Testis (tissue), 3 donors: Measurements from ENCODE around the gene ZFYVE1. TPM values are rescaled to one million over a fixed set of nuclear protein-coding genes. Genes with fewer than 3 reads are reported as not detected.
"Not testable (repeated sequence)": the region's sequence is repeated elsewhere in the genome, so short reads cannot be mapped to it uniquely, and the experiment has no call there.

Source experiments
- DNase-seq: peaks from one replicate; pipeline ENCODE4 v3.0.0-alpha.2; 2019
- H3K27ac ChIP-seq, 2 donors: fragments of 200-600 bp; sonication (generic); one replicate each; pipeline ENCODE4 v1.5.1; 2019
- H3K27me3 ChIP-seq: fragments of 200-600 bp; sonication (generic); one replicate; pipeline ENCODE4 v1.5.1; 2019
- H3K36me3 ChIP-seq: fragments of 200-600 bp; sonication (generic); one replicate; pipeline ENCODE4 v1.5.1; 2017; ENCODE audit warnings: low read depth; ENCODE audit errors: missing control alignments
- H3K4me1 ChIP-seq: fragments of 200-600 bp; sonication (generic); one replicate; pipeline ENCODE4 v1.5.1; 2019
- H3K4me3 ChIP-seq, 2 donors: fragments of 200-600 bp; sonication (generic); one replicate each; pipeline ENCODE4 v1.5.1; 2017 to 2019
- H3K9me3 ChIP-seq: fragments of 200-600 bp; sonication (generic); one replicate; pipeline ENCODE4 v1.5.1; 2017
- POLR2A ChIP-seq: fragments of 450-650 bp; IDR thresholded peaks from one replicate; pipeline ENCODE4 v1.6.1; 2017; ENCODE audit warnings: antibody characterized with exemption, mild to moderate bottlenecking, moderate library complexity
- WGBS, 2 donors: methylation state at CpG; one replicate each; pipeline ENCODE4 v1.1.5; 2018; 5-methylcytosine and 5-hydroxymethylcytosine counted together
- intact Hi-C: fragments of 100-400 bp; cut with DNase I; formaldehyde crosslinking; loops from one replicate; pipeline ENCODE4 v1.15.1; 2023; ENCODE audit warnings: low total_unique reads
- polyA plus RNA-seq: library from polyadenylated mRNA; stranded (reverse); fragments of 350-450 nt; fragmentation: Illumina TruSeq; extraction: RNeasy Lipid Tissue Mini Kit (QIAGEN cat#74804); gene quantifications from one replicate; pipeline ENCODE4 v1.2.3, GENCODE V29; 2014; ENCODE audit warnings: low read depth, low replicate concordance; ENCODE audit not compliant: insufficient read depth
- total RNA-seq, 2 donors: library from RNA; depleted of rRNA; stranded (reverse); fragments of >200 nt; gene quantifications; one replicate each; pipeline ENCODE4 v1.2.3, GENCODE V29; 2016
- TF ChIP-seq, protein P1 (sequence below), 3 experiments: fragments of 450-650 bp in 2 of 3; fragments of 200-600 bp in 1 of 3; sonication (generic) in 1 of 3; IDR thresholded peaks; one replicate each; pipeline ENCODE4 v1.5.1; 2016 to 2019; ENCODE audit warnings: antibody characterized with exemption in 3 of 3, mild to moderate bottlenecking in 2 of 3, moderate library complexity in 1 of 3

Gene ZFYVE1
- total and polyA plus RNA-seq, 3 donors from 2014 or later: 29.0 to 39.6 (median 30.6) TPM

DNA sequence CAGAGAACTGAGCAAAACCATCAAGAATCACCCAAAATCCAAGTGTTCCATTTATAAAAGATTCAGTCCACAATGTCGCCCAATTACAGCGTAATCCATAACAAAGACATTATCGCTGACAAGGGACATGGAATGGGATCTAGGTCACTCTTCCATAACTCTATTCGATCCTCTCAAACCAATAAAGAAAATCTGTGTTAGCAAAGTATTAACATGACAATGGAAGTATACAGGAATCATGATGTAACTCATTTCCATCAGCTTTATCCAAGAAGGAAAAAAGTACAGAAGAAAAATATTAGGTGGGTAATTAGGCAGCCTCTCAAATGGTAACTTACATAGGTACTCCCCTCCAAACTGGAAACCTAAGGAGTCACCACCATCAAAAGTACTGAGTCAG lies 4.9 kb downstream of the ZFYVE1 start:
- H3K4me1 ChIP-seq: peaks cover 11% of the 10 kb centered on the region
- 90 to 97% methylated on average over 4 of the region's 4 CpGs for WGBS, 2 donors

DNA sequence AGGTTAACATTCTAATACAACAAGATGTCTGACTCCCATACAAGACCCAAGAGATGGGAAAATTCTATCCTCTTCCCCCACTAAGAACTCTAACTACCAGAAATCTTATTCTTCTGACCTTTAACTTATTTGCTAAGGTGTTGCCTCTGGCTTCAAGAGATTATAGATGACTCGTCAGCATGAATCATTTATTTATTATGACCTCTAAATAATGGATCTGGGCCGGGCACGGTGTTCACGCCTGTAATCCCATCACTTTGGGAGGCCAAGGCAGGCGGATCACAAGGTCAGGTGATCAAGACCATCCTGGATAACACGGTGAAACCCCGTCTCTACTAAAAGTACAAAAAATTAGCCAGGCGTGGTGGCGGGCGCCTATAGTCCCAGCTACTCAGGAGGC lies 10.9 kb downstream of the ZFYVE1 start:
- H3K4me3 ChIP-seq, H3K27me3 ChIP-seq, H3K36me3 ChIP-seq, H3K9me3 ChIP-seq, DNase-seq, intact Hi-C loops, H3K27ac ChIP-seq, H3K4me1 ChIP-seq: not testable (repeated sequence)
- WGBS, 2 donors: 91 to 94% methylated on average over 10 of the region's 10 CpGs

More for the DNA sequence above, 4.9 kb downstream of the ZFYVE1 start:
- no peak for DNase-seq
- TF ChIP-seq POLR2A: no peak
- TF ChIP-seq, protein P1, sequence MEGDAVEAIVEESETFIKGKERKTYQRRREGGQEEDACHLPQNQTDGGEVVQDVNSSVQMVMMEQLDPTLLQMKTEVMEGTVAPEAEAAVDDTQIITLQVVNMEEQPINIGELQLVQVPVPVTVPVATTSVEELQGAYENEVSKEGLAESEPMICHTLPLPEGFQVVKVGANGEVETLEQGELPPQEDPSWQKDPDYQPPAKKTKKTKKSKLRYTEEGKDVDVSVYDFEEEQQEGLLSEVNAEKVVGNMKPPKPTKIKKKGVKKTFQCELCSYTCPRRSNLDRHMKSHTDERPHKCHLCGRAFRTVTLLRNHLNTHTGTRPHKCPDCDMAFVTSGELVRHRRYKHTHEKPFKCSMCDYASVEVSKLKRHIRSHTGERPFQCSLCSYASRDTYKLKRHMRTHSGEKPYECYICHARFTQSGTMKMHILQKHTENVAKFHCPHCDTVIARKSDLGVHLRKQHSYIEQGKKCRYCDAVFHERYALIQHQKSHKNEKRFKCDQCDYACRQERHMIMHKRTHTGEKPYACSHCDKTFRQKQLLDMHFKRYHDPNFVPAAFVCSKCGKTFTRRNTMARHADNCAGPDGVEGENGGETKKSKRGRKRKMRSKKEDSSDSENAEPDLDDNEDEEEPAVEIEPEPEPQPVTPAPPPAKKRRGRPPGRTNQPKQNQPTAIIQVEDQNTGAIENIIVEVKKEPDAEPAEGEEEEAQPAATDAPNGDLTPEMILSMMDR (IDR thresholded peaks at IDR 0.05): no peak
- Histone ChIP-seq H3K36me3 (no peaks in the 10 kb centered on the region), H3K27ac (no peak overlapping the region), H3K27me3 (no peaks in the 10 kb centered on the region), H3K9me3 (no peaks in the 10 kb centered on the region), H3K4me3 (no peak overlapping the region)
- intact Hi-C loops: no loop called here

DNA sequence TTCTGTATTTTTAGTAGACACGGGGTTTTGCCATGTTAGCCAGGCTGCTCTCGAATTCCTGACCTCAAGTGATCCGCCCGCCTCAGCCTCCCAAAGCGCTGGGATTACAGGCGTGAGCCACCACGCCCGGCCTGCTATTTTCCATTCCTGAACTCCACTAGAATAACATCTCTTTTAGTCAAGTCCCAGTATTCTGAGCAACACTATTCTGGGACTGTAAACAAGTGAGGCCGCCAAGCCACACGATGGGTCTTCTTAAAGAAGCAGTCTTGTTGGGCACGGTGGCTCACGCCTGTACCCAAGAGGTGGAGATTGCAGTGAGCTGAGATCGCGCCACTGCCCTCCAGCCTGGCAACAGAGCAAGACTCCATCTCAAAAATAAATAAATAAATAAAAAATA lies 11.4 kb downstream of the ZFYVE1 start:
- H3K4me1 ChIP-seq, H3K9me3 ChIP-seq, H3K4me3 ChIP-seq, H3K27me3 ChIP-seq, H3K36me3 ChIP-seq, H3K27ac ChIP-seq, intact Hi-C loops, DNase-seq: not testable (repeated sequence)
- 95 to 97% methylated on average over 14 of the region's 14 CpGs for WGBS, 2 donors

DNA sequence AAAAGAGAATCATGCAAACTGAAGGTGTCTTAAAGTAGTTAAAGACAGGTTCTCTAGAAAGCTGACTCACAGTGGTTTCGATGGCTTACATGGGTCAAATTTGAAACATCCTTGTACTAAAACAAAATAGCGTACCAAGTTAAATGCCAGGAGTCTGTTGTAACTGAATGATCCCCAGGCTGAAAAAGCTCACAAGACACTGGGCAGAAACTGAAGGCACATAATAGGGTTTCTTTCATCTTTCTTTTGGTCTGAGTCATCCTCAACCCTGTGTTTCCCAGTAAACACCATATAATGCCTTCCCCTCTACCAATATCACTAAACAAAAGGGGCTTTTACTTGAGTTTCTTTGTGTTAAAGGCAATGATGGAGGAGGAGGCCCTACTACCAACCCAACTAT lies 12.8 kb downstream of the ZFYVE1 start:
- no peaks in the 10 kb centered on the region for H3K27me3 ChIP-seq
- no peak overlapping the region for H3K27ac ChIP-seq
- no peak for DNase-seq
- no peak overlapping the region for H3K4me3 ChIP-seq
- intact Hi-C loops: no loop called here
- no peaks in the 10 kb centered on the region for H3K36me3 ChIP-seq
- no peaks in the 10 kb centered on the region for H3K4me1 ChIP-seq
- 86 to 91% methylated on average over 2 of the region's 2 CpGs for WGBS, 2 donors
- no peak for TF ChIP-seq POLR2A
- TF ChIP-seq, protein P1 (IDR thresholded peaks at IDR 0.05): no peak
- H3K9me3 ChIP-seq: no peaks in the 10 kb centered on the region

DNA sequence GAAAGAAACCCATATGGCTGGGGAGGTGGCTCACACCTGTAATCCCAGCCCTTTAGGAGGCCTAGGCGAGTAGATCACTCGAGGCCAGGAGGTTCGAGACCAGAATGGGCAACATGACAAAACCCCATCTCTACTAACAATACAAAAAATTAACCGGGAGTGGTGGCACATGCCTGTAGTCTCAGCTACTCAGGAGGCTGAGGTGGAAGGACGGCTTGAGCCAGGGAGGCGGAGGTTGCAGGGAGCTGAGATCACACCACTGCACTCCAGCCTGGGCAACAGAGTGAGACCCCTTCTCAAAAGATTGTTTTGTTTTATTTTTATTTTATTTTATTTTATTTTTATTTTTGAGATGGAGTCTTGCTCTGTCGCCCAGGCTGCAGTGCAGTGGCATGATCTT lies 15.7 kb downstream of the ZFYVE1 start:
- 94% methylated on average over 7 of the region's 7 CpGs for WGBS, 2 donors
- H3K36me3 ChIP-seq, H3K4me3 ChIP-seq, H3K4me1 ChIP-seq, H3K27ac ChIP-seq, H3K9me3 ChIP-seq, intact Hi-C loops, DNase-seq, H3K27me3 ChIP-seq: not testable (repeated sequence)

DNA sequence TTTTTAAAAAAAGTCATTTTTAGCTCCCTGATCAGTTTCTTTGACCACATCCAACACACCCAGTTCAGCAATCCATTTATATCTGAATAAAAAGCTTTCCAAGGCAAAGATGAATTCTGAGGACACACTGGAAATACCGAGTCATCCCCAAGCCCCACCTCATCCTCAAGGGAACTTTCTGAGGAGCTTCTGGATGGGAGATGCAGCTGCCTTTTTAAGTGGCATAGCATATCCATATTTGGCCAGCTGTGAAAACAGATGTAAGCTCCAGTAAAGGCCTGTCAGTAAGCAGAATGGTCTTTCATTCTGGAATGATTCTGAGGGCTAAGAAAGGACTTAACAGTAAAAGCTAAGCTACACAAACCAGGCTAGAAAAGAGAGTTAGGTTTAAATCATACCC lies 18.4 kb downstream of the ZFYVE1 start:
- TF ChIP-seq, protein P1 (IDR thresholded peaks at IDR 0.05): no peak
- TF ChIP-seq POLR2A: no peak
- DNase-seq: no peak
- intact Hi-C loops: no loop called here
- H3K9me3 ChIP-seq: no peaks in the 10 kb centered on the region
- peaks cover 4% of the 10 kb centered on the region for H3K4me1 ChIP-seq
- 44 to 58% methylated on average over 1 of the region's 1 CpG for WGBS, 2 donors
- H3K36me3 ChIP-seq: no peaks in the 10 kb centered on the region
- no peaks in the 10 kb centered on the region for H3K27me3 ChIP-seq
- H3K27ac ChIP-seq: no peak overlapping the region
- no peak overlapping the region for H3K4me3 ChIP-seq
